Stimulated activated CD4-positive, alpha-beta T cell treated with anti-CD3 and anti-CD28 coated beads, Interleukin-4, amount 100 ng/mL, for 4 hours (primary cell): ENCODE data around the gene SLC2A13.
"Not testable (repeated sequence)": the region's sequence is repeated elsewhere in the genome, so short reads cannot be mapped to it uniquely, and the experiment has no call there.

Experiments used
- DNase-seq, 2 experiments: peaks; one replicate each; pipeline ENCODE4 v3.0.0-alpha.2; 2020

Gene SLC2A13

DNA sequence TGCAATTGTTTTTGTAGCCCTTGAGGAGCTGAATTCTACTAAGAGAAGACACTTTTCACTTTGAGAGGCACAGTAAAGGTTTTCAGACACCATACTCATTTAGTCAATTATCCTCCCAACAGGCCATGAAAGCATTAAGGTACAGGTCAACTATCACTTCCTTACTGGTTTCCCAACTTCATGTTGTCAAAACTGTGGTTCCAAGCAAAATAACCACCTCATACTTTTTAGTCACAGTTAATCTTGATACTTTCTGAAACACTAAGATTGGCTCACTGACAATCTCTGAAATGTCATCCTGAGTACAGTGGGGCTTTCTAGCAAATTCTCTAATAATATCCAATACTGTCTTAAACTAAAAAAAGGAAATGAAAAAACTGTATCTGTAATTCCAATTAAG is 71.7 kb downstream of the SLC2A13 start:
- DNase-seq = no peak

DNA sequence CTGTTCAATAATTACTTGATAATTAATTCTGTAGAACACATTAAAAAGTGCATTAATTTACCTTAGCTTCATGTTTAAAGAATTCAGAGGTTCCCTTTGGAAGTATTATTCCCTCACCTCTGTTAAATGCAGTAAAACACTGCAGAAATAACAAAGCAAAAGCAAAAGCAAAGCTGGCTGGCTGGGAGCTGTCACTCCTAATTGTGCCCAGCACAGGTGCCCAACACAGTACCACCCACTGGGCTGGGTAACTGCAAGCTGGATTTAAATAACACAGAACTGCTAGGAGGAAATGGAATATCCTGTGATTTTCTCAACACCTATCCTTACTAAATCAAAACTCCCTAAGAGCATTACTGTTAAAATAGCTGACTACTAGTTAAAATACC is 72.6 kb downstream of the SLC2A13 start:
- DNase-seq = no peak

DNA sequence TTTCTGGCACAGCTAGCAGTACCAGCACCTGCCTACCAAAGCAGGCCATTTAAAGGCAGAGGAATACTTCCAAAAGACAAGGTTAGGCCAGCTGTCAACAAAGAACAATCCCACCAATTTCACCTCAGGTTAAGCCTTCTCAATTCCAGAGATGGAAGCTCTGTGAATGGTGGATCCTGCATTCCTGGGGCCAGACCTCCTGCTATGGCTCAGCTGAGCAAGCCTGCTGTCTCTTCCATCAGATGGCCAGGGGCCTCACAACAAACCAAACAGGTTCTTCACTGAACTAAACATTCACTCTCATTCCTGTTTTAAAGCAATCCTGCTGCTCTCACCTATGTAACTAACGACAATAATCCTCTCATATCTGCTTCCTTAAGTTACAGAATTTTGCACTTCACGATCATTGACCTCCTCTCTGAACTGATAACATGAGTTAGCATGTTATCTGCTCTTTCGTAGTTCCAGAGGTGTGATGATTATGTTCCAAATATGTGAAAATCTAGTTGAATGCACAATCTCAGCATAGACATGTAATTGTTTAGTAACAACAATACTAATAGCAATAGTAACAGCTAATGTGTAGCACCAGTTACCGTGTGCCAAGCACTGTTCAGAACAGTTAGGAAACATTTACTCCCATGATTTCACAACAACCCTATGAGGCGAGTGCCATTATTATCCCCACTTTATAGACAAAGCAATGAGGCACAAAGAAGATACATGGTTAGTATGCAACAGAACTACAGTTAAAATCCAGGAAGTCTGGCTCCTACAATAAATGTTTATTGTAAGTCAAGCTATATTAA is 73.2 kb downstream of the SLC2A13 start:
- no peak for DNase-seq

DNA sequence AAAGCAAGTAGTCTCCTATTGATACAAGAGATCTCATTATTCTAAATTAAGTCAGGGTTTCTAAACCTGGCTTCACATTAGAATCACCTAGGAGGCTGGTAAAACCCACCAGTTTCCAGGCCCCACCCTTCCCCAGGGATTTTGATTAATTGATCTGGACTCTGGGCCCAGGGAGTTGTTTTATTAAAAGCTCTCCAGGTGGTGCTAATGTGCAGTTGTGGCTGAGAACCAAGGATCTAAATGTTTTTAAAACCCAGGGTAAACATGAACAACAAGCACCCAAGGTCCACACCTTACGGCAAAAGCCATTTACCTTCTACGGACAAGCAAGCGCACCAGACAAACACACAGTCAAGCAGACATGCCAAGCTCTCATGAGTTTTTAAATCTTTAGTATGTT is 73.9 kb downstream of the SLC2A13 start:
- DNase-seq = no peak

DNA sequence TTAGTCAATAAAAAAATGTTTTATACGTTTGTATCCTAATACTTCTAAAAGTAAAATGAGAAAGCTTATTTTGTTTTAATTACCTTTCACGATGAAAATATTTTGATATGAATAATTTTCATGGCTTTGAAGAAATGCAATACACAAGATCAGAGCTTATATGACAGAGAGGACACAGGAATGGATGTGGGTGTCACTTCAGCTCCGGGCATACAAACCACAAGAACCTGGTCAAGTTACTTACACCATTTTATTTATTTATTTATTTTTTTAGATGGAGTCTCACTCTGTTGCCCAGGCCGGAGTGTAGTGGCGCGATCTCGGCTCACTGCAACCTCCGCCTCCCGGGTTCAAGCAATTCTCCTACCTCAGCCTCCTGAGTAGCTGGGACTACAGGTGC is 74.9 kb downstream of the SLC2A13 start:
- DNase-seq = not testable (repeated sequence)

DNA sequence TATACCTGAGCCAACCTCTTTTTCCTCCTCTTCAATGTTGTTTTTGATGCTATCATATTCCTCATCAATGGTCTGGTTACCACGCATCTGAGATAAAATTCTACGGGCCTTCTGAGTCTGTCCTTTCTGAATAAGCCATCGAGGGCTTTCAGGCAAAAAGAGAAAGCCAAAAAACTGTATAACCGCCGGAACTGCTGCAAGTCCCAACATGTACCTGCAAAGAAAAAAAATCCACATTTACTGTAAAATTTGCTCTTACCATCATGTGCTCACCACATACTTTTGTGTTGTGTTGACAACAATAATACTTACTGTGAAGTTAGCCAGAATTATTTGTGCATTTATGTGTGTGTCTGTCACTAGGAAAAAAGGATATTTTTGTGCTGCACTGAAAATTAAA is 77.6 kb downstream of the SLC2A13 start:
- DNase-seq = no peak

DNA sequence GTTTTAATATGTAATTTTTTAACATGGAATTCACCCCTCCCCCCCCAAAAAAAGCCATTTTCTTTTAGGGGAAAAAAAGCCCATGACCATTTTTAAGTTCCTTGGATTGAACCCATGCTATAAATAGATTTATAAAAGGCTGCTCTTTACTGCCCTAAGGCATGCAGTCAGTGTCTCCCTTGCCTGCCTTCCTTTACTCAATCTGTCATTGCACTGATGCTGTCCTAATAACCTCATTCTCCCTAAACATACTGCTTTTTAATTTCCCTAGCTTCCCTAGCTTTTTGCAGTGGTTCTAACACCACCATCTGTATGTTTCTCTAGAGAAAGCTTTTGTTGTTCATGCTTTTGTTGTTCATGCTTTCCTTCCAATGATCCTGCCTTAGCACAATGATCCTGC is 83.0 kb downstream of the SLC2A13 start:
- no peak for DNase-seq

DNA sequence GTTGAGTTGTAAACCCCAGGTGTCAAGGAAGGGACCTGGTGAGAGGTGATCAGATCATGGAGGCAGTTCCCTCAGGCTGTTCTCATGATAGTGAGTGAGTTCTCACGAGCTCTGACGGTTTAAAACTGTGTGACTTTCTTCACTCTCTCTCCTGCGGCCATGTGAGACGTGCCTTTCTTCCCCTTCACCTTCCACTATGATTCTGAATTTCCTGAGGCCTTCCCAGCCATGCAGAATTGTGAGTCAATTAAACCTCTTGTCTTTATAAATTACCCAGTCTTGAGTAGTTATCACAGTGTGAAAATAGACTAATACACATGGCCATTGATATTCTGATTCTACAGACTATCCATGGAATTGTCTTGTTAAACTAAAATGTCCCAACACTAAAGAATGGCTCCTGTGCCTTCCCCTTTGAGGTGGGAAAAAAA is 85.6 kb downstream of the SLC2A13 start:
- no peak for DNase-seq

DNA sequence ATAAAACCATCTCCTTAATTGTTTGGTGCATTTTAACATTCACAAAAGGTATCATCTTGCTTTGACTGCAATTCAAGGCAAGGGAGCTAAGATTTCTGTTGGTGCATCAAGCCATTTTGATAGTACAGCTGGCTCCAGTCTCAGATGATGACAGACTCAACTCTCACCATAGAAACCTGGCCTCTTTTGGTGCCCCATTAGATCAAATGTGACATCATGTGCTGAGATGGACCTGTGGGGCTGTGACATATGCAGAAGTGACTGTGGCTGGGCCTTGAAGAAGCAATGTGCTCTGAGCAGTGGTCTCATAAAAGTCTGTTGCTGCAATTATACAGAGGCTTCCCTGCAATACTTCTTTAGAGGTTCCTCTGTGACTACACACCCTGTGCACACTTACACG is 88.4 kb downstream of the SLC2A13 start:
- DNase-seq = no peak

DNA sequence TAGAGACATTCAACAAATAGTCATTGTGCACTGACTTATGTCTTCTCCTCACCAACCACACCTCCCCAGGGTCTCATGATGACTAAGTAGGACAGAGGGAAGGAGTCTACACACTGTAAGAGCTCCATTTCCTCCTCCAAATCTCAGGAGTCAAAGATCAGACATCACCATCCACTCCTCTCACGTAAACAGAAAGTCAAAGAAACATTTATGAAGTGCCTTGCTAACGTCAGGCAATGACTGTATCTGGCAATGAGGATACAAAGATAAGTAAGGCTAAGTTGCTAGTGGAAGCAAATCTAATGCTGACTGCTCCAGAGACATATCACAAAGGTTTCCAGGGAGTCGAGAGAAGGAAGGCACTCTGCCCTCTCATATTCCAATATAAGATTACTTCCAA is 88.9 kb downstream of the SLC2A13 start:
- DNase-seq = no peak

DNA sequence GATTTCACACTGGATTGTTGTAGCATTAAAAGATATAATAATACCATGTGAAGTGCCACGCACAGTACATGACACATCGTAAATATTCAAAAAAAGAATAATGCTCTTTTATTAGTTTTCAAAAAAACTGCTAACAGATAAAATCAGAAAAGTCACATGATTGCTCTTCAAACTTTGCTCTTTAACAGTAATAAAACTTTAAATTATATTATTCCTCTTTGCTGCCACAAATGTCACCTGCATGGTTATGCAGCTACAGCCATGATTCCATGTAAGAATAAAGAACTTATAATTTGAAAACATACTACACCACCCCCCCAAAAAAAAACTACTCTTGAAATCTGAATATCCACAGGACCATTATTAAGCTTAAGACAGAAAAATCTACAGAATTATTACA is 90.0 kb downstream of the SLC2A13 start:
- DNase-seq = no peak

DNA sequence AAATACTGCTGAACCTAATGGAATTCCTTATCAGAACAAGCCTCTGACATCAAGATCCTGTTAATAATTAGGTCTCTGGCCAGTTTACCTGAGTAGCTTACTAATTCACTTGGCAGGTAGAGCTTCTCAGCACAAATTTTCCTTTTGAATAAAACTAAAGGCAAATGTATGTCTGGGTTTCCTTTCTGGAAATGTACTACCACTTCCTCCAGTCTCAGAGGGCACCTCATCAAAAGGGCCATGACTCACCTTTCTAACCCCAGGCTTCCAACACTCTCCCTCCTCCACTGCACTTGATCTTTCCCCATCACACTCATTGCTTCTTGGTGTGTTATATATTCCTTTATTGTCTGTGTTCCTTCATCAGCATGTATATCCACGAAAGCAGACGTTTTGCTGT is 90.5 kb downstream of the SLC2A13 start:
- peak in 1 of 2 experiments; percentile 12 for DNase-seq

DNA sequence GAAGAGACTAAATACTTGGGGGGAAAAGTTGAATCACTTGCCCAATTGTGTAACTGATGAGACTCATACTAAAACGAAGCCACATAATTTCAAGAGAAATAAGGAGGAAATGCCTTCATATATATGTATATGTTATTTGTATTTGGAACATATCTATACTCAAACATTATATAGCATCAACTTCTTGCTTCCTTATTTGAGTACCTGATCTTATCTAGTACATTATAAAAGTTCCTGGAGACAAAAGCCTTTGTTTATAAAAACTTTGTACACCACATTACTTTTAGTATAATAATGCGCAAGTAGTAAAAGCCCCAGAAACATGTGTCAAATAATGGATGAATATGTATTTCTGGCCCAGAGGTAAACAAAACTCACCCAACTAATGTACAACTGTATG is 92.0 kb downstream of the SLC2A13 start:
- no peak for DNase-seq

DNA sequence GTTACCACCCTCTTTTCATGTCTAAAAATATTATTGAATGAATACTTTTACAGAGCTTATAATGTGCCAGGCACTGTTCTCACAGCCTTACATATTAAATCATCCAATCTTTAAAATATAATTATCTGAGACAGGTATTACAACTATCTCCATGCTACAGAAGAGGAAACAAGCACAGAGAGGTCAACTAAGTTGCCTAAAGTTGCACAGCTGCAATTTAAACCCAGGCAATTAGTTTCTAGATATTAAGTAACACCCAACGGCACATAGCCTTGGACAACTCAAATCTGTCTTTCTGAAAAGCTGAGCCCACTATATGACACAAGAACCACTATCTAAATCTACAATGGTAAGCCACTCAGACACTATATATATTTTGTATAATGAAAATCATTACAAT is 92.6 kb downstream of the SLC2A13 start:
- DNase-seq = no peak

DNA sequence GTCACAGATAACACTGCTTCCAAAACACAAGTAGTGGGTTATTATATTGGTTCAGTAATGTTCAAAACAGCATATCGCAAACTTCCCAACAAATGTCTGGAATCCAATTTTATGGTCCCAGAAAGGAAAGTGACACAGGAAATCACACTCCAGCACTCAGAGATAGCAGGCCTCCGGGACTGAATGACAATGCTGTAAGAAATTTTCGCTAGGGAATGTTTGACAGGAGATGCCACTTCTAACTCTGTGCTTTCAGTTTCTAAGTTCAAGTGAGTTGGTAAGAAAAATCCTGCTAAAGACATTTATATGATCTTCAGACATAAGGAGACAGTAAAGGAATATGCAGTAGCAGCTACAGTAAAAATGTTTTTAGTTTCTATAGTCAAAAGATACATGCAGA is 93.2 kb downstream of the SLC2A13 start:
- no peak for DNase-seq

DNA sequence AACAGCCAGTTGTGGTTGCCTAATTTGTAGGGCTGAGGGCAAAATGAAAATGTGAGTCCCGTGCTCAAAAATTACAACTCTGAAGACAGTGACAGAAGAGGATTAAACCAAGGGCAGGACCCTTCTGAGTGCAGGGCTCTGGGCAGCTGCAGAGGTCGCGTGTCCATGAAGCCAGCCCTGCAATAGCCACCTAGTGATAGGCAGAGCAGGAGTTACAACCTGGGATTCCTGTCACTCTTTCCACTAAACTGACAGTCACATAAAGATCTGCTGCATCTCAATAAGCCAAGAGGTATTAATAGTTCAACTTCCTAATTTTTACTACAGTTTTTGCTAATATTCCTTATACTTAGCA is 94.1 kb downstream of the SLC2A13 start:
- DNase-seq = no peak

DNA sequence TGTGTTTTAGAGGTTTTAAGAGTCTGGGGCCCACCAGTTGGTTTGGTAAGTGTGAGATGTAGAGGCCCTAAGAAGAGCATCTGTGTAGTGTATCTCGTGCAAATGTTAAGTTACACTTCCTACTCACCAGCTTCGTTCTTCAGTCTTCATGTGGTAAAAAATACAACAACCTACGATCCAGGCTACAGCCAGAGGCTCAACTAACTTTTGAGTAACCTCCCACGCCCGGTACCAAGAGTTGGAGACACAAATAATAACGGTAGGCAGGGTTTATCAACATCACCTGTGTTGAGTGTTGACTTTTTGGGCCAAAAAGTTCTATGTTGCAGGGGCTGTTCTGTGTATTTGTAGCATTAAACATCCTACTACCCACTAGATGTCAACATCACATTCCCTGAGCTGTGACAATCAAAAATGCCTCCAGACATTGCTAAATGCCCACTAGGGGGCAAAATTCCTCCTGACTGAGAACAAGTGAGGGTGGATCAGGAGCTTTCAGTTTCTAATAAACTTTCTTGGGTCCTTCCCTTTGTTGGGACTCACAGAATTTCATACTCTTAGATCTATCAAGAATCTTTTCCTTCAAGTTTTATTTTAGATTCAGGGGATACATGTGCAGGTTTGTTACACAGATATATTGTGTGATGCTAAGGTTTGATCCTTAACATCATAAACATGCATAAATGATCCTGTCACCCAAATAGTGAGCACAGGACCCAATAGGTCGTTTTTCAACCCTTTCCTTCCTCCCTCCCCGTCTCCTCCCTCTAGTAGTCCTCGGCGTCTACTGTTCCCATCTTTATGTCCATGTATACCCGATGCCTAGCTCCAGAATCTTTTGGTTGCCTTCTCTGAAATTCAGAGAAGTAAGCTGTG is 94.7 kb downstream of the SLC2A13 start:
- peak; percentile 4 to 43 for DNase-seq

DNA sequence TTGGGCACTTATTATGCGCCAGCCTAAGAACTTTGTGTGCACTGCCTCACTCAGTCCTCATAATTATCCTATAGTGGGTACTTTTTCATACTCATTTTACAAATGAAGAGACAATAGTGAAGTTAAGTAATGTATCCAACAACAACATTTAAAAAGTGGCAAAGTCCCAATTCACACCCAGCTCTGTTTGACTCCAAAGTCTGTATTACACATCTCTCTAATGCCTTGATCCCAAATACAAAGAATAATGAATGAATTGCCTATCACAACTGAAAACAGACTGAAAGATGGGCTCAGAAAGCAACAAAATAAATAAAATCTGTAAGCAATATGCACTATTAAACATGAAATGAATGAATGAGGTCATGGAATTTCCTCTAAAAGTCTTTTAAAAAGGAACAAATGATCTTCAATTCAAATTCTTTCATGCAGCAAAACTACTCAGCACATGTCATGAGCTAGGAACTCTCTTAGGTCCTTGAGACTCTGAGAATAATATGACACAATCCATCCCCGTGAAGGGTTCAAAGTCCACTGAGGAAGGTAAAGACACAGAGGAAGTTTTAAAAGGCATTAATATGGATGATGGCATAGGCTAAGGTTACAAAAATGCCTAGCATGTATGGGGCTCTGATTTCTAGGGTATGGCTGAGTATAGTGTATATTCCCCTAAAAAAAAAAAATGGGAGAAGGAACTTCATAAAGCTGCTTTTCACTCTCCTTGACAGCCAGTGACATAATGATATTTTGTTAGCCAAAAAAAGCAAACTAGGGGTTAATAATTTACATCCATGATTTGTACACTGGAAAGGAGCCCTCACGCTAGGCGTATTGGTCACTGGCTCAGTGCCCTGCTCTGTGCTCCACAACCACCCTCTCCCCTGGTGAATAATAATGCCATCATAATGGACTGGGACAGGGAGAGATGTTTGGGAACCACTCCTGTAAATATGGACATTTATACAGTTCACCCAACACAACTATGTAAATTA is 103.4 kb downstream of the SLC2A13 start:
- no peak for DNase-seq

DNA sequence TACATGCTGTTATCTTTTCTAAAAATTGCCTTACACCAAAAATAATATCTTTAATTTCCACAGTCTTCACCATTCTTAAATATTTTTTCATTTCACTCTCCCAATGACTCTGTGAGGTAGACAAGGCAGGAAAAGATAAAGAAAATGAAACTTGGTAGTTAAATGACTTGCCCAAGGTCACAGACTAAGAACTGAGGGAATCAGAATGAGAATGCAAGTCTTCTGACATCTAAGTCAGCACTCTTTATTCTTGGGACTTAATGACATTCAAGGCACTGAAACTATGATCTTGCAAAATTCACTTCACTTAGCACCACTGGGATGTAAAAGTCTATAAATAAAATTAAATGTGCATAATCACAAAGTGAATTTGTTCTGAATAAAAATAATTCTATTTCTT is 104.5 kb downstream of the SLC2A13 start:
- DNase-seq = no peak

DNA sequence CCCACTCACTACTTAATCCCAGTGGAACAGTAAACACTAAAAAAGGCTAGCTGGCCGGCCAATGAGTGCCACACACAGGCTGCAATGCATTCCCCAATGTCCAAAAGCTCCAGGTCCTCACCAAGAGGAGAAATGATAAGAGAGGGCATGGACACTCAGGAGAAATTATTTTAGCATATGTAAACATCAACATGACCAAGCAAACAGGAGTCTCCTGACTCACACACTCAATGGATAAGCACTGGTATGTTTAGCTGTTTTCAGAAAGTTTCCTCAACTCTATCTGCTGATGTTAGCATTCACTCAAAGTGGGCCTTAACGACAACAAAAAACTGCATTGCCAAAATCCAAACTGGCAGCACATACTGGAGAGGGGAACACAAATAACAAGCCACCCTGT is 105.0 kb downstream of the SLC2A13 start:
- DNase-seq = no peak

DNA sequence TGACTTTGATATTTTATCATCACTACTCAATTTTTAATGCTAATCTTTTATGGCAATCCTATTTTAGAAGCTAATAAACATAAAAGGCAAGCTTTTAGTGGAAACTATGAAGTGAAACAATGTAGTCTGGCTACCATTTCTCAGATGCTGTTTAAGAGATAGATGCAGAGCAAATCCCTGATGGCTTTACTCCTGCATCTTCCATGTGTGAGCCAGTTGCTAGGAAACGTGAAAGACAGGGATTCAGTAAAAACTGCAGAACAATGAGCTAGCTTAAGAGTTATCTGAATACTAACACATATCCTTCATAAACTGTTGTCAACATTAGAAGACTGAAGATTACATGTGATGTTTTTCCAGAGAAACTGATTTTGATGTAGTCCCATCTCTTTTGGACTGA is 112.6 kb downstream of the SLC2A13 start:
- no peak for DNase-seq

DNA sequence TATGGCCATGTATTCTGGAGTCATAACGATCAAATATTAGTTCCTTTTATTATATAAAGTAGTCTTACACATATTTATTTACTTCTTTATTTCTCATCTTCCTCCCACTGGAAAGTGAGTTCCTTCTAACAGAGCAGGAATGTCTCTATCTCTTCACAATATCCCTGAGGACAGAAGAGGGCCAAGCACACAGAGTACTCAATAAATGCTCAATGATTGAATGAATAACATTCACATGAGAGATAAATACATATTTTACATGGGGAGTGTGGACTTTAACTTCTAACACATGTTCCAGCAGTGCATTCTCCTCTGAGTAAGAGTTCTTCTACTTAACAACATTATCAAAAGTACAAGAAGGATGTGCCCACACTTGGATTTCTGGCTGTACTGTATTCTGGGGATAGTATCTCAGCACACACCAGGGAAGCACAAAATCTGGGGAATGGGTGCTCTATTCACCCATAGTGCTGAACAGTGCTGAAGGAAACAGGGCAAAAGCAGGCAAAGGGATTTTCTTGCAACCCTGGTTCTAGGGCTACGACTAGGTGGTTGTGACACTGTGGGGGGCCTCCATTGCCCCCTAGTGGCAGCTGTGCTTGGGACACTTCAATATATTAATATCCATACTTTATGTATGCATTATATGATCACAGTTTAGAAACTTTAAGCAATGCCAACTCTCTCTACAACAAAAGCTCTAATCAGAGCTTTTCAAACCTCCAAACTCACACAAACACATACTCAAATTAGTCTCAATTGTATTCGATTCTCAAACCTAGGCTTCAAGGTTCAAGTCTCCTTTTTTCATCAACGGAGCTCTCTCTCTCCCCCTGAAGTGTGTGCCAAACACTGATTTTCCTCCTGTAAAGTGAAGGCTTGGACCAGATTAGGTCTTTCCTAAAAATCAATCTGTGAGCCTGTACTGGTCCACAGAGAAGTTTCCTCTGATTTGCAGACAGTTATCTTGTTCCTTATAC is 115.5 kb downstream of the SLC2A13 start:
- peak; percentile 30 to 48 for DNase-seq
